Measurements from ENCODE around the gene KLHL29. TPM values are rescaled to one million over a fixed set of nuclear protein-coding genes. Genes with fewer than 3 reads are reported as not detected.
A peak's percentile ranks its signal among the peaks of the same experiment; 100 is the strongest.
"Not testable (repeated sequence)": the region's sequence is repeated elsewhere in the genome, so short reads cannot be mapped to it uniquely, and the experiment has no call there.

Gene KLHL29
- total RNA-seq, 2 donors from 2014 or later, result 1.3 to 3.3 TPM

DNA sequence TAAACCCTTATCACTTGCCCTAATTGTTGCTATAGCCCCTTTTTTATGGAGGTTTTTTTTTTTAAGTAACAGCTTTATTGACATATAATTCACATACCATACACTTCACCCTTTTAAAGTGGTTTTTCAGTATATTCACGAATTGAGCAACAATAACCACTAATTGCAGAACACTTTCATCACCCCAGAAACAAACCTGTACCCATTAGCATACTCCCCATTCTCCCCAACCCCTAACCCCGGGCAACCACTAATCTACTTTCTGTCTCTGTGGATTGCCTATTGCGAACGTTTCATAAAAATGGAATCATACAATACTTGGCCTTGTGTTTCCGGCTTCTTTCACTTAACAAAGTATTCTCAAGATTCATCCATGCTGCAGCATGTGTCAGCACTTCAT lies 328.4 kb downstream of the KLHL29 start:
- intact Hi-C loops (cut with DNase I), result no loop called here
- DNase-seq (no peak), ATAC-seq (no peak)

DNA sequence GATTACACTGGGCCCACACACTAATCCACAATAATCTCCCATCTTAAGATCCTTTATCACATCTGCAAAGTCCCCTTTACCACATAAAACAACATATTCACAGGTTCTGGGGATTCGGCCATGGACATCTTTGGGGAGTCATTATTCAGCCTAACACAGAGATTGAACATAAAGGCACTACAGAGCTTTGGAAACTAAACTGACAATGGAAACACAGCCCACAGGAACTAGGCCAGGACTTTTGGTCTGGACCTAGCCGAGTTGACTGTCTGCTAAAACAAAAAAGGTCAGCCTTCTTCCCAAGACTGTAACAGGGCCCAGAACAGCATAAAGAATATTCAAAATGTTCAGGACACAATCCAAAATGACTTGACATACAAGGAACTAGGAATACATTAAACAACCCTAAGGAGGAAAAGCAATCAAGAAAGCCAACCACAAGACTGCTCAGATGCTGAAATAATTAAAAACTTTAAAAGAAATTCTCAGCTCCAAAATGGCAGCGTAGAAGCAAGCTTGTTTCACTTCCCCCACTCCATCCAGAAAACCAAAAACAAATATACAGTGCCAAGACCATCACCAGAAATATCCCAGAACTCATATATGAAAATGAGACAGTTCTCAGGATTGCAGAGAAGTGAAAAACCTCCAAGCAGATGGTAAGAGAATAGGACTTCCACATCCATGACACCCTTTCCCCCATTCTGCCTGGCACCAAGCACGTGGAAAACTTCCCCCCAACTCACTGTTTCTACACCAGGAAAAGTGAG lies 334.1 kb downstream of the KLHL29 start:
- intact Hi-C loops (cut with DNase I), result no loop called here
- no peak for ATAC-seq
- DNase-seq, result no peak

DNA sequence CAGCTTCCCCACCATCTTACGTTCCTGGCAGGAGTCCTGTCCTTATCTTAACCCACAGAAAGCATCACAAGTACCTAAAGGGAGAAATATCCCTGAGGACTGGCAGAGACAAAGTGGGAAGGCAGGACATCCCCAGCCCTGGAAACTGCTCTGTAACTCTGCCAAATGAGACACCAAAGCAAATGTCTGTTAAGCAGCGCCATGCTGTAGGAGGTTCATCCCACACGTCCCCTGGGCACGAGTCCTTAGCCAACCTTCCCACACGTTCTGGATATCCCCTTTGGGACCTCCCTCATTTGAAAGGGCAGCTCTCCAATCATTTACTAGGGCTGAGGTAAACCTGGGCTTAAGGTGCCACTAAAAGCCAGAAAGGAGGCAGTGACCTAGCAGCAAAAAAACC lies 334.7 kb downstream of the KLHL29 start:
- ATAC-seq (no peak), DNase-seq (no peak)
- intact Hi-C loops (cut with DNase I), result no loop called here

DNA sequence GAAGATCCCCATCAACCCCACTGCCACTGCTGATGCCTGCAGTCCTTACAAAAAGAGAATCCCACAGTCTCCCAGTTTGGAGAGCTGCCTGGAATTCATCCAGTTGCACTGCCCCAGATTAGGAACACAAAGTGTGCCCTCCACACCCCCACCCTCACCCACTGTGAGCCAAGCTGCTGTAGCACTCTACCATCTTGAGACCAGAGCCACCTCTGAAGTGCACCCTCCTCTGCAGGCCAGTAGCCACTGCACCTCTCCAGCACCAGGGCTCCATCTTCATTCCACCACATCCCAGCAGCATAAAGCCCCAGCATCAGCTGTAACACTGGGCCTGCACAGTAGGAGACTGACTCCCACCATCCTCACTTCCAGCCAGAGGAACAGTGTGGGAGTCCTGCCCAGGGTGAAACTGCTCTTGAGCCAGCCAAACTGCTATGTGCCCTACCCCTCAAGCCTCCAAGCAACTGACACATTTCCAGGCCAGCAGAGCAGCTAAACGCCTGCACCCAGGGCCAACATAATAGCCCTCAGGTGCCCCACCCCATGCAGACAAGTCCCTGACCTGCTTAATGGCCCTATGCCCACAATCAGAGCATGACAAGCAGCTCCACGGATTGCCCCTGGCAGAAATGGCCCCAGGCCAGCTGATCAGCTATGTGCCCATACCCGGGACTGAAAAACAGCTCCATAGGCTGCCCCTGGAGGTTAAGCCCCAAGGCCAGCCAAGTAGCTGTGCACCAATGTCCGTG lies 335.9 kb downstream of the KLHL29 start:
- ATAC-seq (peak; percentile 18 to 56), DNase-seq (no peak)
- intact Hi-C loops (cut with DNase I), result no loop called here

DNA sequence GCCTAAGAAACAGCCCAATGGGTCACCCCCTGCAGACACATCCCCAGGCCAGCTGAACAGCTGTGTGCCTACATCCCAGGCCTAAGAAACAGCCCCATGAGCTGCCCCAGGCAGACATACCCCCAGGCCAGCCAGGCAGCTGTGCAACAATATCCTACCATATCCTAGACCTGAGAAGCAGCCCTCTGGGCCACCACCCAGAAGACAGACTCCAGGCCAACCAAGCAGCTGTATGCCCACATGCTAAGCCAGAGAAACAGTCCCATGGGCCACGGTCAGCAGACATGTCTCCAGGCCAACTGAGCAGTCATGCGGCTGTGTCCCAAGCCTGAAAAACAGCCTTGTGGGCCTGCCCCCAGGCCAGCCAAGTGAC lies 336.5 kb downstream of the KLHL29 start:
- intact Hi-C loops (cut with DNase I), result no loop called here
- ATAC-seq (peak; percentile 50 to 79), DNase-seq (no peak)

DNA sequence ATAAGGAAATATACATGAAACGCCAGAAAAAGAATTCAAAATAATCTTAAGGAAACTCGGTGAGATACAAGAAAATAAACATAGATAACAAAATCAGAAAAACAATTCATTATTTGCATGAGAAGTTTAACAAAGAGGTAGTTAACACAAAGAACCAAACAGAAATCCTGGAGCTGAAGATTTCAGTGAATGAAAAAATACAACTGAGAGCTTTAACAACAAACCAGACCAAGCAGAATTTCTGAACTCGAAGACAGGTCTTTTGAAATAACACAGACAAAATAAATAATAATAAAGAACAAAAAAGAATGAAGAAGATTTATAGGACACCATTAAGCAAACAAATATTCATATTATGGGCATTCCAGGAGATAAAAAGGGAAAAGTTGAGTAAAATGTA lies 337.3 kb downstream of the KLHL29 start:
- ATAC-seq (no peak), DNase-seq (no peak)
- intact Hi-C loops (cut with DNase I), result no loop called here

DNA sequence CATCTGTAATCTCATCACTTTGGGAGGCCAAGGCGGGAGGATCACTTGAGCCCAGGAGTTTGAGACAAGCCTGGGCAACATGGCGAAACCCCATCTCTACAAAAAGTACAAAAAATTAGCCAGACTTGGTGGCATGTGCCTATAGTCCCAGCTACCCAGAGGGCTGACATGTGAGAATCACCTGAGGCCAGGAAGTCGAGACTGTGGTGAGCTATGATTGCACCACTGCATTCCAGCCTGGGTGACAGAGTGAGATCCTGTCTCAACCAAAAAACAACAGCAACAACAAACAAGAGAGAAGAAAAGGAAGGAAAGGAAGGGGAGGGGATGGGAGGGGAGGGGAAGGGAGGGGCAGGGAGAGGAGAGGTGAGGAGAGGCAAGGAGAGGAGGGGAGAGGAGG lies 338.1 kb downstream of the KLHL29 start:
- DNase-seq, ATAC-seq: not testable (repeated sequence)

DNA sequence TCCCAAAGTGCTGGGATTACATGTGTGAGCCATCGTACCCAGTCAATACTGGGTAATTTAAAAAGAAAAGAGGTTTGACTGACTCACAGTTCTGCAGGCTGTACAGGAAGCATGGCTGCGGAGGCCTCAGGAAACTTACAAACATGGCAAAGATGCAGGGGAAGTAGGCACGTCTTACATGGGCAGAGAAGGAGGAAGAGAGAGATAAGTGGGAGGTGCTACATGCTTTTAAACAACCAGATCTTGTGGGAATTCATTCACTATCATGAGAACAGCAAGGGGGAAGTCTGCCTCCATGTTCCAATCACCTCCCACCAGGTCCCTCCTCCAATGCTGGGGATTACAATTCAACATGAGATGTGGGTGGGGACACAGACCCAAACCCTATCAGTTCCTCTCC lies 349.4 kb downstream of the KLHL29 start:
- DNase-seq (no peak), ATAC-seq (no peak)
- intact Hi-C loops (cut with DNase I), result no loop called here

More for the DNA sequence above, 338.1 kb downstream of the KLHL29 start:
- intact Hi-C loops (cut with DNase I), result not testable (repeated sequence)

DNA sequence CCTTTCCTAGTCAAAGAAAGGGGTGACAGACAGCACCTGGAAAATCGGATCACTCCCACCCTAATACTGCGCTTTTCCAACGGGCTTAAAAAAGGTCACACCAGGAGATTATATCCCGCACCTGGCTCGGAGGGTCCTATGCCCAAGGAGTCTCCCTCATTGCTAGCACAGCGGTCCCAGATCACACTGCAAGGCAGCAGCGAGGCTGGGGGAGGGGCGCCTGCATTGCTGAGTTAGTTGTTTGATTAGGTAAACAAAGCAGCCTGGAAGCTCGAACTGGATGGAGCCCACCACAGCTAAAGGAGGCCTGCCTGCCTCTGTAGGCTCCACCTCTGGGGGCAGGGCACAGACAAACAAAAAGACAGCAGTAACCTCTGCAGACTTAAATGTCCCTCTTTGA lies 351.8 kb downstream of the KLHL29 start:
- DNase-seq; ATAC-seq; intact Hi-C loops (cut with DNase I): not testable (repeated sequence)

DNA sequence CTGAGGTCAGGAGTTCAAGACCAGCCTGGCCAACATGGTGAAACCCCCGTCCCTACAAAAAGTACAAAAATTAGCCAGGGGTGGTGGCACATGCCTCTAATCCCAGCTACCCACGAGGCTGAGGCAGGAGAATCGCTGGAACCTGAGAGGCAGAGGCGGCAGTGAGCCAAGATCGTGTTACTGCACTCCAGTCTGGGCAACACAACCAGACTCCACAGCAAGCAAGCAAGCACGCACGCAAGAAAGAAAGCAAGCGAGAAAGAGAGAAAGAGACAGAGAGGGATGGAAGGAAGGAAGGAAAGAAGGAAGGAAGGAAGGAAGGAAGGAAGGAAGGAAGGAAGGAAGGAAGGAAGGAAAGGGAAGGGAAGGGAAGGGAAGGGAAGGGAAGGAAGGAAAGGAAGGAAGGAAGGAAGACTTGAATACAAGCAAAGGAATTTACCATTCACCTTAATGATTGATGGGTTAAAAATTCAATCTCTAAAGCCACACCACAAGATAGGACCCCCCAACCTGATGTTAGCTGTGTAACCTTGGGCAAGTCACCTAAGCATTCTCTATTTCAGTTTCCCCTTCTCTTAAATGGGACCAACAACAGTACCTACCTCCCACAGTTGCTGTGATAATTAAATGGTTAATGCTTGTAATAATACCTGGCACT lies 360.2 kb downstream of the KLHL29 start:
- DNase-seq, result no peak
- intact Hi-C loops (cut with DNase I), result no loop called here
- ATAC-seq, result no peak

DNA sequence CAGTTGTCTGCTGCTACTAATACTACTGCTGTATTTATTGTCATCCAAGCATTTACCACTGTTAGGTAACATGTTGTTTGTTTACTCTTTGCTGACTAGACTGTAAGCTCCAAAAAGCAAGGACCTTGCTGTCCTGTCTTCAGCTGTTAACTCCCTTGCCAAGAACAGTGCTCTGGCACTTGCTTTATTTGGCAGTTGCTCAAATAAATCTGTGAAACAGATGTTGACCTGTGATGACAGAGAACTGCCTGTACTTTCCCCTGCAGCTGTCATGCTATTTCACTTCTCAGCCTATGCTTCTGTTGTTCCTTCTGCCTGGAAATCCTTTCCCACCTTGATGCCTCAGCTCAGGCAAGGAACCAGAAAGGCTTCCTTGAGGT lies 360.7 kb downstream of the KLHL29 start:
- ATAC-seq, result peak; percentile 91 to 92
- no peak for DNase-seq
- intact Hi-C loops (cut with DNase I), result no loop called here

DNA sequence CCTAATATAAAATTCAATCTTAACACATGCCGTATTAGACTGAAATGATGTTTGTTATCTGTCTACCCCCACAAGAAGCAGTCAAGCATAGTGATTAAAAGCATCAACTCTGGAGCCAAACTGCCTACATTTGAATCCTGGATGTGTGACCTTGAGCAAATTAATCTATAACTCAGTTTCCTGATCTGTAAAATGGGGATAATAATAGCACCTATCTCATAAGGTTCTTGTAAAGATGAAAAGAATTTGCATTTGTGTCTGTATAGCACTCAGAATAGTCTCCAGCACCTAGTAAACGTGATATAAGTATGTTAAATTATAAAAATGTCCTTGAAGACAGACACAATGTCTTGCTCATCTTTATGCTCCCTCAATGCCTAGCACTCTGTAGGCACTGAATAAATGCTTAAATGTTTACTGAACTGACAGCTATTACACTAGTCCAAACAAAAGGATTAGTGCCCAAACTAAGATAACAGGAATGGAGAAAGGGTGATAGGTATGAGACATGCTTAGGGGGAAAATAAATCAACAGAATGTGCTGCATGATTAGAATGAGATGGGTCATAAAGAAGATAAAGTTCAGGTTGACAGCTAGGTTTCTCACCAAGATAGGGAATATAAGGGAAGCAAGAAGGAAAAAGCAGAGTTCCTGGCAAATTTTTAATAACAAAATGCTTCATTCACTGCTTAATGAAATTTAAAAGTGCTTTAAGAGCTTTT lies 361.3 kb downstream of the KLHL29 start:
- DNase-seq (no peak), ATAC-seq (no peak)
- intact Hi-C loops (cut with DNase I), result no loop called here

DNA sequence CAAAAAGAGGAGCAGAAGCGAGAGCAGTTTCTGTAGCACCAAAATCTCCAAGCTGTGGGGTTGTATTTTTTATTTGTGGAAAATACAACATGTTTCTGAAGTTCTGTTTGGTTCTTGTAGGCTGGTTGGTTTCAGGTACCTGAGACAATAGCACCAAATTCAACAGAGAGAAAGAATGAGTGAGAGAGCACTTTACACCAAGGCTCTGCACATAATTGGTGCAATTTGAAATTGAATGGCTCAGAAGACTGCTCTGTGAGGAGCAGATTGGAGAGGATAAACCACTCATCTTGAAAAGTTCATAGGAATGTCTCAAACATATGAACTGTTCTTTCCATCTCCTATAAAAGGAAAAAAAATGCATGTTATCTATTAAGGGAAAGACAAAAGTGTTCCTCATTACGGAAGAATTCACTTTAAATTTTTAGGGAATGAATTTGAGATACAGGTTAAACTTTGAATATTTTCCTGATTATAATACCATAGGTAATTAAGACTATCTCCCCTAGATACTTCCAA lies 366.8 kb downstream of the KLHL29 start:
- ATAC-seq, result no peak
- intact Hi-C loops (cut with DNase I), result no loop called here
- no peak for DNase-seq

DNA sequence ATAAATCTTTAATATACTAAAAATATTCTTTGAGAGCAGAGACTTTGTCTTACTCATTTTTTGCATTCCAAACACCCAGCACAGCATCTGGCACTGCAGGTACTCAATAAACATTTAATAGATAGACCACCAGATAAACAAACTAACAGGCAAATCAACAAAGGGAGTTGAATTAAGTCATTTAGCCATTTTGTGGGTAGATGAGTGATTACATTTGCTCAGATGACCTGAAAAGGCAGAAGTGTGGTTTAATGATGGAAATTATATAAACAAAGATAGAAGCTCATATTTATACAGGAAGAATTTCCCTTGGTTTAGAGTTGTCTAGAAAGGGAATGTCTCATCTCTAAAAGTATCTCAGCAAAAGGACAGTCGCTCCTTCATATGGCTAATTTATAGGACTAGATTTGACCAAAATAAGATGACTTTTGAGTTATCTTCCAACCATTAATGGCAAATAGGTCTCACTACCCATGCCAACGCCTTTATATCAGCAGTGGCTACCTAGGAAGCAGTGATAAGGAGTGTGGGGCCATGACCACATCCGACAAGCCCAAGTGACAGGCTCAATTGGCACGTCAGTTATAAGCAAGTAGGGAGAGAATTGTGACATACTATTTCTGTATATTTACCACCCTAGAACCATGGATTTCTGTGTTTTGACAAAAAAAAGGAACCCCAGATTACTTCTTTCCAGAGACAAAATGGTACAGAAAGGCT lies 368.5 kb downstream of the KLHL29 start:
- intact Hi-C loops (cut with DNase I), result no loop called here
- DNase-seq, result no peak
- peak in 1 of 2 donors; percentile 42 for ATAC-seq

DNA sequence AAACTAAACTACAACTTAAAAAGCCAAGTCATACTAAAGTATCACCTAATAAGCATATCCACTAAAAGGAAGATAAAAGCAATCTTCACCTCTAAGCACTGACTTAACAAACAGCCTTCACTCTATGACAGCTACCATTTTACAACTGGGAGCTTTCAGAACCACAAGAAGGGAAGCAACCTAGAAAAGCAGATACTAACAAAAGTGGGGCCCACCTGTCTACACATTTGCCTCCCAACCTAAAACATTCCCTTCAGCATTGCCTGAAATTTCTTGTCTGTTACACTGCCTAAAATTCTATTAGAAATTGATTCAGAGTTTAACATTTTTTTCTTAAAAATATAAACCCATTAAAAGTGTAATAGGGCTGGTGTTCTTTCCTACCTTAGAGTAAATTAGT lies 370.0 kb downstream of the KLHL29 start:
- no peak for ATAC-seq
- no peak for DNase-seq
- intact Hi-C loops (cut with DNase I), result no loop called here

DNA sequence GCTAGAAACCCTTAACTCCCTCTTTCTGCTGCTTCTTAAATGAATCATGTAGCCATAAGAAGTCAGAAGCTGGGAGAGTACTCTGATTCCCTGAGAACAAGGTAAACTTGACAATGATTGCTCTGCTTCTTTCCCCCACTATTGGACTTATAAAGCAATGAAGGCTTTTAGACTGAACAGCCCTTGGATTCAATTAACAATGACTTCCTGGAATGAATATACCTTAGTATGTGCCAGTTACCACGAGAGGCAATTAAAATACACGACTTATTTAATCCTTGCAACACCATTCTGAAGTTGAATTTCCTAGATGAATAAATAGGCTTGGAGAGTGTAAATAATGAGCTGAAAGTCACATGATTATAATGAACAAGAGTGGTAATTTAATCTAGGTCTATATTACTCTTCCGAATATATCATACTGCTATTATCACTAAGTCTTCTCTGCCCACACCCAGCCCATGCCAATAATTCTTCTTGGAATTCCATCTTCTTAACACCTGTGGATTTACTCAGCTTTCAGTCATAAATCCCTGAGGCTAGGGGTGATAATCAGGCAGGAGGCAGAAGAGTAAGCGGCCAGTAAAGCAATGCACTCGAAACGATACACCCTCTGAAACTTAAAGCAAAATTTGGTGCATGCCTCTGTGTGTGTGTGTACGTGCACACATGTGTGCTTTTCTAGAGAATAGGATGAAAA lies 371.8 kb downstream of the KLHL29 start:
- intact Hi-C loops (cut with DNase I), result no loop called here

DNA sequence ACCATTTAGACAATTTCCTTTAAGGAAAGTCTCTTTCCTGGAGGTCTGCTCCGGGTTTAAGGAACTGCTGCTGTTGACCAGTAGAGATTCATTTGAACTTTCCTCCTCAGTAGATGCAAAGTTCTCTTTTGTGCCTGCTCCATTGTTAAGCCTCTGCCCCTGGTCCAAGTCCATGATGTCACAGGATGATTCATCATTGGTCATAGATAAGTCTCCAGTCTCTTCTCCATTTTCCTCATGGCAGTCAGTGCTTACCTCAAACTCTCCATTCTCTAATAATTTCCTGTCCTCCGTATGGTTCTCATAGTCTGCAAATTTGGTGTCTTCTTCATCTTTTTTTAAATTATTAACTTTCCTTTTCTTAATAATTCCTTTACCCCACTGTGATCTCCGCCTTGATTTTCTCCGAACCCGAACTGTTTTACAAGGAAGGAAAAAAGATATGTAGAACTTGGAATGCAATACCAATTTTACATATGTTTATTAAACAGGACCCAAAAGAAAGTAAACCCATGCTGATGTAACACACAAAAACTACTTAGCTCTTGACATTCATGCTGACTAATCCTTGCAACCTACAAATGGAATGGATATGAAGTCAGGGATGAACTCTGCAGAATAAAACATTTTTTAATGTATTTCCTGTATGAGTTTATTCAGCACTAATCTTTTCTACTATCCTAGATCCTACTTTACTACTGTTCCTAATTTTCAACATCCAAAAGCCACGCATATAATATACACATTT lies 372.9 kb downstream of the KLHL29 start:
- DNase-seq (no peak), ATAC-seq (peak in 1 of 2 donors; percentile 88)
- intact Hi-C loops (cut with DNase I), result no loop called here

More for the DNA sequence above, 371.8 kb downstream of the KLHL29 start:
- no peak for DNase-seq
- no peak for ATAC-seq

Measured in left cardiac atrium (tissue), 4 donors.